ENCODE measurements around the gene PRRT2. TPM values are rescaled to one million over a fixed set of nuclear protein-coding genes. Genes with fewer than 3 reads are reported as not detected.

Gene PRRT2
- total RNA-seq, 1 experiment from 2014 or later, result 3.9 TPM

GRCh38 chr16:29813644-29814562 lies 1.9 kb downstream of the PRRT2 start:
- H3K27me3 ChIP-seq (replicated peaks; ENCODE audit: control insufficient read depth, insufficient read depth, low read length), result no peaks in the 10 kb centered on the region
- TF ChIP-seq CTCF (IDR thresholded peaks at IDR 0.05; ENCODE audit: insufficient read depth in 1 of 2, low read depth in 1 of 2, low read length in 1 of 2, severe bottlenecking in 1 of 2, unreplicated experiment in 1 of 2), result no peak
- intact Hi-C loops (cut with micrococcal nuclease; ENCODE audit: unreplicated experiment), result loop anchor here (10.0 kb wide), 1 partner anchor 181 kb away; the partner anchor contains the start of genes HIRIP3 and INO80E
- no TSS peak for BruUV-seq (replicated peaks)
- peaks cover 4% of the 10 kb centered on the region for H3K36me3 ChIP-seq (ENCODE audit: control insufficient read depth, insufficient read depth, low read length)
- peaks cover 37% of the 10 kb centered on the region for H3K4me1 Mint-ChIP-seq (ENCODE audit: low read depth, unreplicated experiment)
- DNase-seq, result no peak
- H3K27ac Mint-ChIP-seq (ENCODE audit: unreplicated experiment), result no peak overlapping the region
- H3K4me1 ChIP-seq, result peaks cover 21% of the 10 kb centered on the region
- CTCF ChIA-PET, result no interaction called here
- no peak overlapping the region for H3K4me3 ChIP-seq (ENCODE audit: low read depth, low read length)
- peaks cover 64% of the 10 kb centered on the region for H3K36me3 Mint-ChIP-seq (ENCODE audit: insufficient read depth, unreplicated experiment)
- POLR2A ChIA-PET, result no interaction called here
- H3K9me3 ChIP-seq, result no peaks in the 10 kb centered on the region
- peak overlapping the region; percentile 46 for H3K4me3 Mint-ChIP-seq (ENCODE audit: unreplicated experiment)
- no peaks in the 10 kb centered on the region for H3K27me3 Mint-ChIP-seq (ENCODE audit: insufficient read depth, unreplicated experiment)
- H3K9me3 Mint-ChIP-seq (ENCODE audit: unreplicated experiment), result no peaks in the 10 kb centered on the region

- DNase-seq, result no peak
- Mint-ChIP-seq H3K27ac (ENCODE audit: unreplicated experiment) (no peak overlapping the region), H3K36me3 (ENCODE audit: insufficient read depth, unreplicated experiment) (peaks cover 68% of the 10 kb centered on the region), H3K4me3 (ENCODE audit: unreplicated experiment) (no peak overlapping the region), H3K4me1 (ENCODE audit: low read depth, unreplicated experiment) (peaks cover 43% of the 10 kb centered on the region), H3K27me3 (ENCODE audit: insufficient read depth, unreplicated experiment) (no peaks in the 10 kb centered on the region), H3K9me3 (ENCODE audit: unreplicated experiment) (no peaks in the 10 kb centered on the region)
- POLR2A ChIA-PET, result no interaction called here
- no peaks in the 10 kb centered on the region for H3K9me3 ChIP-seq
- H3K4me3 ChIP-seq (ENCODE audit: low read depth, low read length), result peak overlapping the region; percentile 69; the same call in 1 of the 2 replicates
- H3K4me1 ChIP-seq, result peaks cover 19% of the 10 kb centered on the region
- H3K36me3 ChIP-seq (ENCODE audit: control insufficient read depth, insufficient read depth, low read length), result no peaks in the 10 kb centered on the region; the same call in 1 of the 2 replicates
- H3K27me3 ChIP-seq (replicated peaks; ENCODE audit: control insufficient read depth, insufficient read depth, low read length), result no peaks in the 10 kb centered on the region
- BruUV-seq (replicated peaks), result no TSS peak
- CTCF ChIA-PET, result no interaction called here
- TF ChIP-seq CTCF (IDR thresholded peaks at IDR 0.05; ENCODE audit: insufficient read depth in 1 of 2, low read depth in 1 of 2, low read length in 1 of 2, severe bottlenecking in 1 of 2, unreplicated experiment in 1 of 2), result no peak
- intact Hi-C loops (cut with micrococcal nuclease; ENCODE audit: unreplicated experiment), result loop anchor here (10.0 kb wide), 1 partner anchor 180 kb away; the partner anchor contains the start of genes HIRIP3 and INO80E
Observed at GRCh38 chr16:29814592-29814991, 2.6 kb downstream of the PRRT2 start.

GRCh38 chr16:29815032-29815721 lies 3.2 kb downstream of the PRRT2 start:
- TF ChIP-seq CTCF (IDR thresholded peaks at IDR 0.05; ENCODE audit: insufficient read depth in 1 of 2, low read depth in 1 of 2, low read length in 1 of 2, severe bottlenecking in 1 of 2, unreplicated experiment in 1 of 2), result no peak
- Histone ChIP-seq H3K9me3 (no peaks in the 10 kb centered on the region), H3K4me3 (ENCODE audit: low read depth, low read length) (peak overlapping the region; percentile 69), H3K27me3 (replicated peaks; ENCODE audit: control insufficient read depth, insufficient read depth, low read length) (no peaks in the 10 kb centered on the region), H3K36me3 (ENCODE audit: control insufficient read depth, insufficient read depth, low read length) (no peaks in the 10 kb centered on the region; the same call in 1 of the 2 replicates), H3K4me1 (peaks cover 23% of the 10 kb centered on the region)
- no peaks in the 10 kb centered on the region for H3K9me3 Mint-ChIP-seq (ENCODE audit: unreplicated experiment)
- DNase-seq, result no peak
- ChIA-PET POLR2A (interaction anchor here (1.0 to 1.8 kb wide), 3 partner anchors 8 to 25 kb away, joined by 6 to 10 read pairs (median 7); partner anchors contain the start of gene KIF22), CTCF (interaction anchor here (0.7 to 2.8 kb wide), 12 partner anchors 8 to 217 kb away, joined by 3 to 22 read pairs (median 6); partner anchors contain the start of genes KIF22 and MAZ)
- H3K27me3 Mint-ChIP-seq (ENCODE audit: insufficient read depth, unreplicated experiment), result no peaks in the 10 kb centered on the region
- BruUV-seq (replicated peaks), result no TSS peak
- intact Hi-C loops (cut with micrococcal nuclease; ENCODE audit: unreplicated experiment), result loop anchor here (5.0 to 10.0 kb wide), 2 partner anchors 87 to 180 kb away; partner anchors contain the start of genes ASPHD1, HIRIP3 and INO80E
- H3K4me3 Mint-ChIP-seq (ENCODE audit: unreplicated experiment), result peak overlapping the region; percentile 89
- H3K27ac Mint-ChIP-seq (ENCODE audit: unreplicated experiment), result peak overlapping the region; percentile 93
- peaks cover 47% of the 10 kb centered on the region for H3K4me1 Mint-ChIP-seq (ENCODE audit: low read depth, unreplicated experiment)
- H3K36me3 Mint-ChIP-seq (ENCODE audit: insufficient read depth, unreplicated experiment), result peaks cover 65% of the 10 kb centered on the region
